Measurements from ENCODE around the gene EPHB2.

EPHB2 gene

GRCh38 chr1:22857661-22858060, 147.0 kb downstream of the EPHB2 start:
- no peak for DNase-seq (ENCODE audit: low read depth in 2 of 2)

- no peak for DNase-seq (ENCODE audit: low read depth in 2 of 2)
Measured at GRCh38 chr1:22860414-22860800, 149.8 kb downstream of the EPHB2 start.

- no peak for DNase-seq (ENCODE audit: low read depth in 2 of 2)
Measured at GRCh38 chr1:22860883-22861385, 150.3 kb downstream of the EPHB2 start.

- peak in 1 of 2 donors; percentile 15 for DNase-seq (ENCODE audit: low read depth in 2 of 2)
Measured at GRCh38 chr1:22861764-22862440, 151.3 kb downstream of the EPHB2 start.

- DNase-seq (ENCODE audit: low read depth in 2 of 2): no peak
Measured at GRCh38 chr1:22862752-22863151, 152.1 kb downstream of the EPHB2 start.

- DNase-seq (ENCODE audit: low read depth in 2 of 2): no peak
Measured at GRCh38 chr1:22863766-22864165, 153.1 kb downstream of the EPHB2 start.

GRCh38 chr1:22864886-22865285, 154.2 kb downstream of the EPHB2 start:
- no peak for DNase-seq (ENCODE audit: low read depth in 2 of 2)

- DNase-seq (ENCODE audit: low read depth in 2 of 2): no peak
Measured at GRCh38 chr1:22865736-22866135, 155.1 kb downstream of the EPHB2 start.

- no peak for DNase-seq (ENCODE audit: low read depth in 2 of 2)
Measured at GRCh38 chr1:22866868-22867267, 156.2 kb downstream of the EPHB2 start.

- DNase-seq (ENCODE audit: low read depth in 2 of 2): no peak
Measured at GRCh38 chr1:22868331-22868730, 157.7 kb downstream of the EPHB2 start.

- DNase-seq (ENCODE audit: low read depth in 2 of 2): no peak
Measured at GRCh38 chr1:22869325-22869724, 158.7 kb downstream of the EPHB2 start.

- no peak for DNase-seq (ENCODE audit: low read depth in 2 of 2)
Measured at GRCh38 chr1:22870201-22870871, 159.7 kb downstream of the EPHB2 start.

GRCh38 chr1:22872981-22873664, 162.5 kb downstream of the EPHB2 start:
- DNase-seq (ENCODE audit: low read depth in 2 of 2): no peak

GRCh38 chr1:22874785-22875184, 164.1 kb downstream of the EPHB2 start:
- no peak for DNase-seq (ENCODE audit: low read depth in 2 of 2)

GRCh38 chr1:22875241-22875640, 164.6 kb downstream of the EPHB2 start:
- DNase-seq (ENCODE audit: low read depth in 2 of 2): no peak

- no peak for DNase-seq (ENCODE audit: low read depth in 2 of 2)
Measured at GRCh38 chr1:22875841-22876240, 165.2 kb downstream of the EPHB2 start.

GRCh38 chr1:22876359-22877111, 165.9 kb downstream of the EPHB2 start:
- DNase-seq (ENCODE audit: low read depth in 2 of 2): no peak

GRCh38 chr1:22877112-22877915, 166.7 kb downstream of the EPHB2 start:
- DNase-seq (ENCODE audit: low read depth in 2 of 2): no peak

- no peak for DNase-seq (ENCODE audit: low read depth in 2 of 2)
Measured at GRCh38 chr1:22877980-22878379, 167.3 kb downstream of the EPHB2 start.

GRCh38 chr1:22878626-22879025, 168.0 kb downstream of the EPHB2 start:
- no peak for DNase-seq (ENCODE audit: low read depth in 2 of 2)

- no peak for DNase-seq (ENCODE audit: low read depth in 2 of 2)
Measured at GRCh38 chr1:22879445-22879844, 168.8 kb downstream of the EPHB2 start.
